Measurements from ENCODE around the gene ATXN2L. TPM values are rescaled to one million over a fixed set of nuclear protein-coding genes. Genes with fewer than 3 reads are reported as not detected.

The ATXN2L gene
- total and polyA plus RNA-seq, 2 of the 13 experiments (the other 11 are each of a cell fraction or from before 2014, with no cell fraction given), result 40.8 to 55.1 TPM

- no peak for TF ChIP-seq MBNL3 (CRISPR knock-in tag; conservative IDR thresholded peaks at IDR 0.05)
- TF ChIP-seq ZNF10 (CRISPR knock-in tag; IDR thresholded peaks at IDR 0.05; ENCODE audit: borderline replicate concordance, low read depth), result peak; percentile 80; the same call in 1 of the 2 replicates
- no peak for TF ChIP-seq SMC3 (IDR thresholded peaks at IDR 0.05; ENCODE audit: low read length)
- no peak for TF ChIP-seq ZNF83 (CRISPR knock-in tag; IDR thresholded peaks at IDR 0.05; ENCODE audit: borderline replicate concordance)
- TF ChIP-seq AGO2 (optimal IDR thresholded peaks at IDR 0.05; ENCODE audit: low read depth, low read length), result peak; percentile 84
- TF ChIP-seq, protein P1, sequence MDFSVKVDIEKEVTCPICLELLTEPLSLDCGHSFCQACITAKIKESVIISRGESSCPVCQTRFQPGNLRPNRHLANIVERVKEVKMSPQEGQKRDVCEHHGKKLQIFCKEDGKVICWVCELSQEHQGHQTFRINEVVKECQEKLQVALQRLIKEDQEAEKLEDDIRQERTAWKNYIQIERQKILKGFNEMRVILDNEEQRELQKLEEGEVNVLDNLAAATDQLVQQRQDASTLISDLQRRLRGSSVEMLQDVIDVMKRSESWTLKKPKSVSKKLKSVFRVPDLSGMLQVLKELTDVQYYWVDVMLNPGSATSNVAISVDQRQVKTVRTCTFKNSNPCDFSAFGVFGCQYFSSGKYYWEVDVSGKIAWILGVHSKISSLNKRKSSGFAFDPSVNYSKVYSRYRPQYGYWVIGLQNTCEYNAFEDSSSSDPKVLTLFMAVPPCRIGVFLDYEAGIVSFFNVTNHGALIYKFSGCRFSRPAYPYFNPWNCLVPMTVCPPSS (IDR thresholded peaks at IDR 0.05), result no peak
- TF ChIP-seq RXRB (CRISPR knock-in tag; IDR thresholded peaks at IDR 0.05; ENCODE audit: borderline replicate concordance), result peak; percentile 89
- TF ChIP-seq ZNF160 (CRISPR knock-in tag; IDR thresholded peaks at IDR 0.05), result peak; percentile 88
- TF ChIP-seq ZFYVE20 (CRISPR knock-in tag; IDR thresholded peaks at IDR 0.05; ENCODE audit: borderline replicate concordance, low read depth), result no peak; the same call in 1 of the 2 replicates
- peak; percentile 38; the same call in 1 of the 2 replicates for TF ChIP-seq MLXIP (CRISPR knock-in tag; IDR thresholded peaks at IDR 0.05; ENCODE audit: borderline replicate concordance)
- TF ChIP-seq MIER3 (CRISPR knock-in tag; IDR thresholded peaks at IDR 0.05; ENCODE audit: borderline replicate concordance), result peak; percentile 95; the same call in 1 of the 2 replicates
- 0 out of 2 replicates have a peak, but pooled peaks have one; percentile 25 for TF ChIP-seq ZNF251 (CRISPR knock-in tag; IDR thresholded peaks at IDR 0.05)
- 0 out of 2 replicates have a peak, but pooled peaks have one; percentile 67 for TF ChIP-seq SIX4 (CRISPR knock-in tag; IDR thresholded peaks at IDR 0.05)
- TF ChIP-seq ATAD3A (CRISPR knock-in tag; IDR thresholded peaks at IDR 0.05), result peak; percentile 56; the same call in 1 of the 2 replicates
- TF ChIP-seq MTA3 (CRISPR knock-in tag; IDR thresholded peaks at IDR 0.05), result no peak
- TF ChIP-seq KDM4B (CRISPR knock-in tag; IDR thresholded peaks at IDR 0.05), result peak; percentile 96
- peak; percentile 93 for TF ChIP-seq SRSF1 (optimal IDR thresholded peaks at IDR 0.05; ENCODE audit: low read depth, low read length)
- no peak for TF ChIP-seq ZNF460 (CRISPR knock-in tag; IDR thresholded peaks at IDR 0.05; ENCODE audit: borderline replicate concordance)
- peak; percentile 79; the same call in 1 of the 2 replicates for TF ChIP-seq FOXO1 (CRISPR knock-in tag; IDR thresholded peaks at IDR 0.05)
- no peak for TF ChIP-seq ZNF296 (CRISPR knock-in tag; conservative IDR thresholded peaks at IDR 0.05)
- TF ChIP-seq, protein P2, sequence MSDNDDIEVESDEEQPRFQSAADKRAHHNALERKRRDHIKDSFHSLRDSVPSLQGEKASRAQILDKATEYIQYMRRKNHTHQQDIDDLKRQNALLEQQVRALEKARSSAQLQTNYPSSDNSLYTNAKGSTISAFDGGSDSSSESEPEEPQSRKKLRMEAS (IDR thresholded peaks at IDR 0.05), result peak; percentile 94
- peak; percentile 88; the same call in 1 of the 2 replicates for TF ChIP-seq ZNF776 (CRISPR knock-in tag; IDR thresholded peaks at IDR 0.05)
- TF ChIP-seq RORA (CRISPR knock-in tag; IDR thresholded peaks at IDR 0.05), result no peak
- peak; percentile 81 for TF ChIP-seq ELF3 (CRISPR knock-in tag; IDR thresholded peaks at IDR 0.05)
- peak; percentile 83 for TF ChIP-seq ZSCAN21 (CRISPR knock-in tag; IDR thresholded peaks at IDR 0.05; ENCODE audit: borderline replicate concordance)
- TF ChIP-seq DR1 (CRISPR knock-in tag; IDR thresholded peaks at IDR 0.05), result peak; percentile 88; the same call in 1 of the 2 replicates
Observed at GRCh38 chr16:28822520-28823290, at the start of gene ATXN2L (continued).
